HL-60 (cell line): ENCODE results near the gene SNX30.
A peak's percentile ranks its signal among the peaks of the same experiment; 100 is the strongest.

Experiments
- DNase-seq, 2 experiments: peaks; one replicate each; pipeline ENCODE4 v3.0.0-alpha.2; 2010 to 2020; ENCODE audit warnings: low read depth in 1 of 2, low spot score in 1 of 2
- H3K27ac ChIP-seq: fragments of 250-450 bp; sonication (Bioruptor Pico); replicated peaks from 2 replicates; pipeline ENCODE4 v1.5.1; 2020; ENCODE audit warnings: mild to moderate bottlenecking, moderate library complexity
- H3K27me3 ChIP-seq: fragments of 250-450 bp; sonication (Bioruptor Pico); 2 replicates; pipeline ENCODE4 v1.5.1; 2021; ENCODE audit warnings: mild to moderate bottlenecking, moderate library complexity; ENCODE audit not compliant: insufficient read depth, poor library complexity, severe bottlenecking
- H3K4me3 ChIP-seq: replicated peaks from 2 replicates; pipeline ENCODE4 v1.5.1; 2011; ENCODE audit warnings: mild to moderate bottlenecking, control low read depth, low read length; ENCODE audit not compliant: insufficient read depth
- CTCF ChIP-seq: IDR thresholded peaks from one replicate; pipeline ENCODE4 v1.5.1; 2011; ENCODE audit warnings: low read length, control low read depth, inconsistent platforms; ENCODE audit not compliant: insufficient read depth
- GABPA ChIP-seq: IDR thresholded peaks from 2 replicates; pipeline ENCODE4 v1.6.1; 2012; ENCODE audit warnings: low read depth
- POLR2AphosphoS5 ChIP-seq: IDR thresholded peaks from 2 replicates; pipeline ENCODE4 v1.6.1; 2012; ENCODE audit warnings: low read depth
- REST ChIP-seq: IDR thresholded peaks from 2 replicates; pipeline ENCODE4 v1.6.1; 2012; ENCODE audit warnings: low read depth; ENCODE audit not compliant: insufficient replicate concordance
- SPI1 ChIP-seq: IDR thresholded peaks from 2 replicates; pipeline ENCODE4 v1.6.1; 2012; ENCODE audit warnings: low read depth, mild to moderate bottlenecking, borderline replicate concordance

The SNX30 gene

GRCh38 chr9:112764837-112765236, 14.3 kb downstream of the SNX30 start:
- no peaks in the 10 kb centered on the region for H3K27me3 ChIP-seq
- no peak overlapping the region for H3K4me3 ChIP-seq
- no peak for DNase-seq
- H3K27ac ChIP-seq: no peak overlapping the region
- no peak for TF ChIP-seq GABPA
- TF ChIP-seq POLR2AphosphoS5: no peak
- no peak for TF ChIP-seq REST
- no peak for TF ChIP-seq CTCF
- TF ChIP-seq SPI1: no peak

GRCh38 chr9:112765281-112765680, 14.7 kb downstream of the SNX30 start:
- Histone ChIP-seq H3K27ac (no peak overlapping the region), H3K4me3 (no peak overlapping the region), H3K27me3 (no peaks in the 10 kb centered on the region)
- no peak for DNase-seq
- TF ChIP-seq POLR2AphosphoS5 (no peak), SPI1 (no peak), REST (no peak), GABPA (no peak), CTCF (no peak)

GRCh38 chr9:112771359-112772214, 21.0 kb downstream of the SNX30 start:
- no peak overlapping the region for H3K4me3 ChIP-seq

More at GRCh38 chr9:112771359-112772214, 21.0 kb downstream of the SNX30 start:
- peak in 1 of 2 experiments; percentile 13 for DNase-seq
- no peak for TF ChIP-seq POLR2AphosphoS5
- TF ChIP-seq CTCF: no peak
- peak; percentile 76 for TF ChIP-seq SPI1
- TF ChIP-seq REST: no peak
- H3K27ac ChIP-seq: no peak overlapping the region
- H3K27me3 ChIP-seq: no peaks in the 10 kb centered on the region
